Fibroblast of upper back skin (primary cell): ENCODE results near the gene VGLL4.
"Not testable (repeated sequence)": the region's sequence is repeated elsewhere in the genome, so short reads cannot be mapped to it uniquely, and the experiment has no call there.

ENCODE experiments used
- DNase-seq: peaks from one replicate; pipeline ENCODE4 v3.0.0-alpha.2; 2013

Gene VGLL4

GRCh38 chr3:11526121-11526520 is 117.6 kb downstream of the VGLL4 start:
- not testable (repeated sequence) for DNase-seq

GRCh38 chr3:11523572-11524101 is 120.1 kb downstream of the VGLL4 start:
- DNase-seq = no peak

- peak; percentile 54 for DNase-seq
These were observed 120.7 kb downstream of the VGLL4 start for GRCh38 chr3:11522953-11523571.

- no peak for DNase-seq
These were observed 121.4 kb downstream of the VGLL4 start for GRCh38 chr3:11522398-11522715.

GRCh38 chr3:11521167-11521566 is 122.5 kb downstream of the VGLL4 start:
- no peak for DNase-seq

GRCh38 chr3:11517601-11518000 is 126.1 kb downstream of the VGLL4 start:
- DNase-seq = no peak

GRCh38 chr3:11514191-11514821 is 129.4 kb downstream of the VGLL4 start:
- DNase-seq = peak; percentile 89

GRCh38 chr3:11513817-11514135 is 129.9 kb downstream of the VGLL4 start:
- DNase-seq = no peak

GRCh38 chr3:11513125-11513816 is 130.4 kb downstream of the VGLL4 start:
- not testable (repeated sequence) for DNase-seq

- not testable (repeated sequence) for DNase-seq
These were observed 132.1 kb downstream of the VGLL4 start for GRCh38 chr3:11511606-11512005.

- DNase-seq = no peak
These were observed 133.4 kb downstream of the VGLL4 start for GRCh38 chr3:11510356-11510755.

- DNase-seq = no peak
These were observed 133.7 kb downstream of the VGLL4 start for GRCh38 chr3:11510001-11510340.

- DNase-seq = peak; percentile 93
These were observed 134.3 kb downstream of the VGLL4 start for GRCh38 chr3:11509173-11510000.

GRCh38 chr3:11508346-11509172 is 135.2 kb downstream of the VGLL4 start:
- no peak for DNase-seq

- no peak for DNase-seq
These were observed 136.0 kb downstream of the VGLL4 start for GRCh38 chr3:11507719-11508118.
